Colonic mucosa (tissue), 4 donors: ENCODE measurements around the gene CRISPLD2. TPM values are rescaled to one million over a fixed set of nuclear protein-coding genes. Genes with fewer than 3 reads are reported as not detected.

ENCODE experiments used
- DNase-seq: peaks from one replicate; pipeline ENCODE4 v3.0.0-alpha.2; 2020
- H3K27ac ChIP-seq: fragments of 200-600 bp; one replicate; pipeline ENCODE4 v1.8.0; 2021
- H3K27me3 ChIP-seq: fragments of 200-600 bp; one replicate; pipeline ENCODE4 v1.8.0; 2021
- H3K36me3 ChIP-seq: fragments of 200-600 bp; one replicate; pipeline ENCODE4 v1.8.0; 2021
- H3K4me1 ChIP-seq: fragments of 200-600 bp; one replicate; pipeline ENCODE4 v1.8.0; 2021; ENCODE audit warnings: mild to moderate bottlenecking
- H3K4me3 ChIP-seq: fragments of 200-600 bp; one replicate; pipeline ENCODE4 v1.8.0; 2021
- H3K9ac ChIP-seq, 2 donors: one replicate each; pipeline ENCODE4 v1.7.0; 2013; ENCODE audit warnings: control low read depth in 2 of 2, low read depth in 2 of 2, low read length in 2 of 2
- H3K9me3 ChIP-seq: fragments of 200-600 bp; one replicate; pipeline ENCODE4 v1.8.0; 2021
- intact Hi-C: fragments of 100-400 bp; cut with DNase I; formaldehyde crosslinking; loops from one replicate; pipeline ENCODE4 v1.14.1; 2022
- total RNA-seq, 2 donors: library from RNA; stranded (reverse); fragmentation: NEBNext Ultra II Directional in 1 of 2; extraction: Animal tissue kit (Norgen Biotek cat#: 25700) in 1 of 2; gene quantifications; one replicate each; pipeline ENCODE4 v1.2.1, GENCODE V29; 2021
- TF ChIP-seq, protein P1 (sequence below): fragments of 200-600 bp; IDR thresholded peaks from one replicate; pipeline ENCODE4 v1.8.0; 2022; ENCODE audit warnings: antibody characterized with exemption, mild to moderate bottlenecking
- donor health status: healthy.
- donor health status: DM: no; HTN: no; CAD: no.
- donor health status: DM: no; HTN: no; CAD: no.

Gene CRISPLD2
- total RNA-seq, 2 donors from 2014 or later: 10.4 to 37.9 TPM

GRCh38 chr16:84815462-84815861 is 4.3 kb upstream of the CRISPLD2 start:
- no peak for DNase-seq
- Histone ChIP-seq H3K4me1 (no peaks in the 10 kb centered on the region), H3K9me3 (no peaks in the 10 kb centered on the region), H3K27me3 (peaks cover 5% of the 10 kb centered on the region), H3K9ac (no peak overlapping the region), H3K36me3 (no peaks in the 10 kb centered on the region), H3K4me3 (no peak overlapping the region), H3K27ac (no peak overlapping the region)
- TF ChIP-seq, protein P1, sequence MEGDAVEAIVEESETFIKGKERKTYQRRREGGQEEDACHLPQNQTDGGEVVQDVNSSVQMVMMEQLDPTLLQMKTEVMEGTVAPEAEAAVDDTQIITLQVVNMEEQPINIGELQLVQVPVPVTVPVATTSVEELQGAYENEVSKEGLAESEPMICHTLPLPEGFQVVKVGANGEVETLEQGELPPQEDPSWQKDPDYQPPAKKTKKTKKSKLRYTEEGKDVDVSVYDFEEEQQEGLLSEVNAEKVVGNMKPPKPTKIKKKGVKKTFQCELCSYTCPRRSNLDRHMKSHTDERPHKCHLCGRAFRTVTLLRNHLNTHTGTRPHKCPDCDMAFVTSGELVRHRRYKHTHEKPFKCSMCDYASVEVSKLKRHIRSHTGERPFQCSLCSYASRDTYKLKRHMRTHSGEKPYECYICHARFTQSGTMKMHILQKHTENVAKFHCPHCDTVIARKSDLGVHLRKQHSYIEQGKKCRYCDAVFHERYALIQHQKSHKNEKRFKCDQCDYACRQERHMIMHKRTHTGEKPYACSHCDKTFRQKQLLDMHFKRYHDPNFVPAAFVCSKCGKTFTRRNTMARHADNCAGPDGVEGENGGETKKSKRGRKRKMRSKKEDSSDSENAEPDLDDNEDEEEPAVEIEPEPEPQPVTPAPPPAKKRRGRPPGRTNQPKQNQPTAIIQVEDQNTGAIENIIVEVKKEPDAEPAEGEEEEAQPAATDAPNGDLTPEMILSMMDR: no peak
- intact Hi-C loops: no loop called here

DNA sequence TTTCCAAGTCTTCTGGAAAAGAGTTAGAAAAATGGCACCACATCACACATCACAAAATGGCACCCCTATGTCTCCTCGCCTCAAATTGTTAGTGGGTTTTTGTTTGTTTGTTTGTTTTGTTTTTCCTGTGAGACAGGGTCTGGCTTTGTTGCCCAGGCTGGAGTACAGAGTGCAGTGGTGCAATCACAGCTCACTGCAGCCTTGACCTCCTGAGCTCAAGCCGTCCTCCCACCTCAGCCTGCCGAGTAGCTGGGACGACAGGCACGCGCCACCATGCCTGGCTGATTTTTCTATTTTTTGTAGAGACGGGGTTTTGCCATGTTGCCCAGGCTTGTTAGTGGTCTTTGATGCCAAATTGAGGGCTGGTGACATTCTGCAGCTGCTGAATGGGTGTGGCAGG is 3.8 kb upstream of the CRISPLD2 start:
- intact Hi-C loops: no loop called here
- TF ChIP-seq, protein P1: no peak

DNA sequence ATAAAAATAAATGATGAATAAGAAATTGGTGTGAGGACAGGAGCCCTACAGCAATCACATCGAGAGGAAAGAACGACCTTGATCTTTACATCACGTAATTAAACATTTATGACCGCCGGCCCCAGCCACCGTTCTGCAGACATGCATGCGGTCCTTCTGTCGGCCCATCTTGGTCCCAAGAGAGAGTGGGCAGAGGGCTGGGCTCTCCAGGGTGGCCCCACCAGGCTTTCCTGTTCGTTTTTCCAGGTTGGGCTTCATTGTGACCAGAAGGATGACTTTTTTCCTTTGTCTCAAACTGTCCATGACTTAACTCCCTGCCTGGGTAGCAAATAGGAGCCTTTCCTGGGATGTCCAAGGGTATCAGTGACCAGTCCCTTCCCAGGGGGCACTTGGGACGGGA is 3.3 kb upstream of the CRISPLD2 start:
- H3K27ac ChIP-seq: no peak overlapping the region
- no peak overlapping the region for H3K9ac ChIP-seq
- peaks cover 5% of the 10 kb centered on the region for H3K27me3 ChIP-seq
- intact Hi-C loops: no loop called here
- DNase-seq: no peak
- H3K4me1 ChIP-seq: no peaks in the 10 kb centered on the region
- H3K9me3 ChIP-seq: no peaks in the 10 kb centered on the region
- TF ChIP-seq, protein P1: no peak
- no peak overlapping the region for H3K4me3 ChIP-seq
- H3K36me3 ChIP-seq: no peaks in the 10 kb centered on the region

More for the DNA sequence above, 3.8 kb upstream of the CRISPLD2 start:
- Histone ChIP-seq H3K36me3 (no peaks in the 10 kb centered on the region), H3K4me3 (no peak overlapping the region), H3K9ac (no peak overlapping the region), H3K4me1 (no peaks in the 10 kb centered on the region), H3K27me3 (peaks cover 5% of the 10 kb centered on the region), H3K27ac (no peak overlapping the region), H3K9me3 (no peaks in the 10 kb centered on the region)
- DNase-seq: no peak

DNA sequence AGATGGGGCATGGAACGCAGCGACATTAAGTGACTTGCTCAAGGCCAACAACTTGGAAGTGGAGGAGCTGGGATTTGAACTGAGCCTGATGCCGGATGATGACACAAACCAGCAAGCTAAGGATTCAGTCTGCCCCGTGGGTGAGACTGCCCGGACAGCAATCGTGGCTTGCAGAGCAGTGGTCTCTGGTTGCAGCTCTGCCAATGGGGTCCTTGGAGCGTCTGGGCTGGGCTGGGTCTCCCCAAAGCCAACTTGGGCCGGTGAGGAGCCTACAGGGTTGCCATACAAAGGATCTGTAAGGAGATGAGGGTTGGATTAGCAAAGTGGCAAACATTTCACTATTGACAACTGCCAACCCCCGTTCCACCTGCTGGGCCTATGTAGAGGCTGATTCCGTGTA is 2.6 kb upstream of the CRISPLD2 start:
- intact Hi-C loops: no loop called here
- Histone ChIP-seq H3K4me1 (no peaks in the 10 kb centered on the region), H3K27ac (no peak overlapping the region), H3K36me3 (no peaks in the 10 kb centered on the region), H3K9ac (no peak overlapping the region), H3K9me3 (no peaks in the 10 kb centered on the region), H3K27me3 (peaks cover 5% of the 10 kb centered on the region), H3K4me3 (no peak overlapping the region)
- TF ChIP-seq, protein P1: no peak
- DNase-seq: no peak

- H3K4me3 ChIP-seq: no peak overlapping the region
- no peak overlapping the region for H3K9ac ChIP-seq
- H3K27me3 ChIP-seq: peaks cover 5% of the 10 kb centered on the region
- intact Hi-C loops: no loop called here
- H3K36me3 ChIP-seq: no peaks in the 10 kb centered on the region
- DNase-seq: no peak
- TF ChIP-seq, protein P1: no peak
- H3K4me1 ChIP-seq: no peaks in the 10 kb centered on the region
- H3K27ac ChIP-seq: no peak overlapping the region
- H3K9me3 ChIP-seq: no peaks in the 10 kb centered on the region
Measured at GRCh38 chr16:84817613-84818012, 2.2 kb upstream of the CRISPLD2 start.

- Histone ChIP-seq H3K4me1 (no peaks in the 10 kb centered on the region), H3K27me3 (peaks cover 5% of the 10 kb centered on the region), H3K4me3 (no peak overlapping the region), H3K9ac (no peak overlapping the region), H3K27ac (no peak overlapping the region), H3K9me3 (no peaks in the 10 kb centered on the region), H3K36me3 (no peaks in the 10 kb centered on the region)
- TF ChIP-seq, protein P1: no peak
- intact Hi-C loops: no loop called here
- no peak for DNase-seq
Measured at GRCh38 chr16:84818133-84818532, 1.7 kb upstream of the CRISPLD2 start.
